Neuronal stem cell (in vitro differentiated cells): ENCODE measurements around the gene TMEM185A.
"Not testable (repeated sequence)": the region's sequence is repeated elsewhere in the genome, so short reads cannot be mapped to it uniquely, and the experiment has no call there.

Experiments
- DNase-seq: peaks from one replicate; pipeline ENCODE4 v3.0.0-alpha.2; 2013; ENCODE audit warnings: low spot score
- H2AFZ ChIP-seq: one replicate; pipeline ENCODE4 v1.6.1; 2013; ENCODE audit warnings: mild to moderate bottlenecking, low read length, inconsistent platforms
- H2AK5ac ChIP-seq: 2 replicates; pipeline ENCODE4 v1.6.1; 2013; ENCODE audit warnings: low read depth, mild to moderate bottlenecking, inconsistent platforms, low read length, moderate library complexity, mixed read lengths
- H2BK120ac ChIP-seq: 2 replicates; pipeline ENCODE4 v1.6.1; 2013; ENCODE audit warnings: low read depth, mild to moderate bottlenecking, inconsistent platforms, low read length, moderate library complexity, mixed read lengths
- H2BK12ac ChIP-seq: one replicate; pipeline ENCODE4 v1.6.1; 2013; ENCODE audit warnings: low read length, inconsistent platforms
- H2BK15ac ChIP-seq: 2 replicates; pipeline ENCODE4 v1.6.1; 2013; ENCODE audit warnings: mild to moderate bottlenecking, low read length, inconsistent platforms, mixed read lengths
- H2BK5ac ChIP-seq: one replicate; pipeline ENCODE4 v1.6.1; 2013; ENCODE audit warnings: inconsistent platforms, mild to moderate bottlenecking, low read length, moderate library complexity
- H3K14ac ChIP-seq: one replicate; pipeline ENCODE4 v1.6.1; 2013; ENCODE audit warnings: low read length, inconsistent platforms
- H3K18ac ChIP-seq: 2 replicates; pipeline ENCODE4 v1.6.1; 2013; ENCODE audit warnings: low read length, inconsistent platforms
- H3K23ac ChIP-seq: 2 replicates; pipeline ENCODE4 v1.6.1; 2013; ENCODE audit warnings: low read depth, mild to moderate bottlenecking, mixed read lengths, low read length, inconsistent platforms; ENCODE audit not compliant: poor library complexity
- H3K27ac ChIP-seq: replicated peaks from 3 replicates; pipeline ENCODE4 v1.5.1; 2013; ENCODE audit warnings: low read length, inconsistent platforms
- H3K27me3 ChIP-seq, 3 experiments: 2 replicates each; pipeline ENCODE4 v1.6.1; 2013; ENCODE audit warnings: low read length in 3 of 3, mild to moderate bottlenecking in 2 of 3, inconsistent platforms in 1 of 3, low read depth in 1 of 3, mixed read lengths in 1 of 3, moderate library complexity in 1 of 3; ENCODE audit not compliant: control insufficient read depth in 3 of 3, insufficient read depth in 3 of 3
- H3K36me3 ChIP-seq, 2 donors: replicated peaks in 1 of 2; 2 replicates each; pipeline ENCODE4 v1.6.1; 2013; ENCODE audit warnings: low read length in 2 of 2; ENCODE audit not compliant: control insufficient read depth in 2 of 2, insufficient read depth in 2 of 2
- H3K4ac ChIP-seq: 2 replicates; pipeline ENCODE4 v1.6.1; 2013; ENCODE audit warnings: inconsistent platforms, mild to moderate bottlenecking, low read length, moderate library complexity
- H3K4me1 ChIP-seq, 2 donors: 1 replicate in 1 of 2; 2 replicates in 1 of 2; pipeline ENCODE4 v1.6.1; 2013; ENCODE audit warnings: low read length in 2 of 2, low read depth in 1 of 2; ENCODE audit not compliant: control insufficient read depth in 2 of 2, insufficient read depth in 1 of 2
- H3K4me2 ChIP-seq: one replicate; pipeline ENCODE4 v1.6.1; 2013; ENCODE audit warnings: mild to moderate bottlenecking, low read length, inconsistent platforms; ENCODE audit not compliant: insufficient read depth, poor library complexity, severe bottlenecking
- H3K4me3 ChIP-seq, 2 donors: 2 replicates each; pipeline ENCODE4 v1.5.1; 2013; ENCODE audit warnings: low read length in 2 of 2, mild to moderate bottlenecking in 2 of 2, inconsistent platforms in 1 of 2, moderate library complexity in 1 of 2
- H3K79me1 ChIP-seq: one replicate; pipeline ENCODE4 v1.6.1; 2013; ENCODE audit warnings: low read depth, mild to moderate bottlenecking, inconsistent platforms, low read length, moderate library complexity
- H3K9ac ChIP-seq: one replicate; pipeline ENCODE4 v1.6.1; 2013; ENCODE audit warnings: mild to moderate bottlenecking, low read depth, low read length, inconsistent platforms; ENCODE audit not compliant: poor library complexity
- H3K9me3 ChIP-seq, 2 donors: replicated peaks in 1 of 2; 2 replicates each; pipeline versions ENCODE3 to v1.6.1; 2013; ENCODE audit warnings: low read length in 2 of 2, mild to moderate bottlenecking in 2 of 2, inconsistent platforms in 1 of 2, low read depth in 1 of 2, mixed read lengths in 1 of 2, moderate library complexity in 1 of 2; ENCODE audit not compliant: control insufficient read depth in 2 of 2, insufficient read depth in 1 of 2
- H4K8ac ChIP-seq: one replicate; pipeline ENCODE4 v1.6.1; 2013; ENCODE audit warnings: low read depth, mild to moderate bottlenecking, inconsistent platforms, low read length, moderate library complexity
- H4K91ac ChIP-seq: one replicate; pipeline ENCODE4 v1.6.1; 2013; ENCODE audit warnings: low read length, low read depth, mild to moderate bottlenecking, inconsistent platforms; ENCODE audit not compliant: poor library complexity
- WGBS, 2 donors: extraction: QIAGEN DNeasy Blood & Tissue Kit; methylation state at CpG; one replicate each; pipeline ENCODE4 v1.1.7; 2013; ENCODE audit warnings: missing lambda C conversion rate in 2 of 2, mixed read lengths in 1 of 2; ENCODE audit not compliant: insufficient read length in 2 of 2, insufficient replicate concordance in 1 of 2; ENCODE audit errors: extremely low coverage in 2 of 2; 5-methylcytosine and 5-hydroxymethylcytosine counted together

Gene TMEM185A

DNA sequence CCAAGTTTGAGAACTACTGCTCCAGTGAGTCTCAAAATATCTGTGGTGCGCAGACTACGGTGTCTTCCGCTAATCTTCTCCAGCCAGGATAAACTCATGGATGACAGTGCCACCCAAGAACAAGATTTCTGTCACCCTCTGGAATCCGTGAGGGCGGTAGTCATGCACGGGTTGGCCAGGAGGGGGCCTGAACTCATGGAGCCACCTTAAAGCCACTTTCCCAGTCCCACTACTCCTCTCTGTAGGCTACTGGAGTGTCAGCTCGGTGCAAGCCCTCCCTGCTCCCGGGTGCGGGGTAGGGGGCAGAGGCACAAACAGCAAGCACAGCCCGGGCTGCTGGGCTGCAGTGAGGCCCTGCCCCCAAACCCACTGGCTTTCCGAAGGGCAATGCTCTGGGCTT lies 33.0 kb downstream of the TMEM185A start:
- not testable (repeated sequence) for H2BK120ac ChIP-seq, H2BK5ac ChIP-seq, H2AFZ ChIP-seq, H3K18ac ChIP-seq, H2BK12ac ChIP-seq, H3K36me3 ChIP-seq, H3K27me3 ChIP-seq, H3K4ac ChIP-seq, H4K91ac ChIP-seq, H3K79me1 ChIP-seq, H4K8ac ChIP-seq, H3K4me3 ChIP-seq, H3K9me3 ChIP-seq, H3K23ac ChIP-seq, DNase-seq, H3K4me1 ChIP-seq, H2AK5ac ChIP-seq, H3K9ac ChIP-seq, H2BK15ac ChIP-seq, H3K27ac ChIP-seq, H3K4me2 ChIP-seq, H3K14ac ChIP-seq
- WGBS, 2 donors = no CpG with 5 or more reads among the region's 11 CpGs

- not testable (repeated sequence) for H3K9me3 ChIP-seq, H2BK120ac ChIP-seq, H2BK12ac ChIP-seq, H3K4me2 ChIP-seq, H3K4me3 ChIP-seq, H3K14ac ChIP-seq, H3K4me1 ChIP-seq, H4K8ac ChIP-seq, H2BK5ac ChIP-seq, H2AFZ ChIP-seq, H4K91ac ChIP-seq, H3K9ac ChIP-seq, H3K79me1 ChIP-seq, H3K27me3 ChIP-seq, H2AK5ac ChIP-seq, H3K36me3 ChIP-seq, H2BK15ac ChIP-seq, DNase-seq, H3K23ac ChIP-seq, H3K27ac ChIP-seq, H3K4ac ChIP-seq, H3K18ac ChIP-seq
- WGBS, 2 donors = no CpG with 5 or more reads among the region's 7 CpGs
These were observed 35.6 kb downstream of the TMEM185A start for GRCh38 chrX:149595943-149596342.

GRCh38 chrX:149595214-149595613 lies 36.4 kb downstream of the TMEM185A start, which contains the start of gene HSFX2:
Gene HSFX2 (minus strand): TSS chrX:149595314. CDS start chrX:149594700, 614 bp downstream.
- H4K8ac ChIP-seq, H3K23ac ChIP-seq, H2BK15ac ChIP-seq, H3K27me3 ChIP-seq, H3K9ac ChIP-seq, H4K91ac ChIP-seq, H2AFZ ChIP-seq, H3K4ac ChIP-seq, H2BK120ac ChIP-seq, H3K27ac ChIP-seq, H3K14ac ChIP-seq, H3K79me1 ChIP-seq, H3K4me2 ChIP-seq, H2BK5ac ChIP-seq, DNase-seq, H2BK12ac ChIP-seq, H3K4me3 ChIP-seq, H3K18ac ChIP-seq, H3K36me3 ChIP-seq, H3K9me3 ChIP-seq, H2AK5ac ChIP-seq, H3K4me1 ChIP-seq: not testable (repeated sequence)
- no CpG with 5 or more reads among the region's 17 CpGs for WGBS, 2 donors

GRCh38 chrX:149590993-149591392 lies 40.6 kb downstream of the TMEM185A start:
- not testable (repeated sequence) for H3K4ac ChIP-seq, H3K14ac ChIP-seq, H2AK5ac ChIP-seq, H3K4me3 ChIP-seq, H3K79me1 ChIP-seq, H2BK5ac ChIP-seq, H3K18ac ChIP-seq, H4K8ac ChIP-seq, H4K91ac ChIP-seq, H3K4me2 ChIP-seq, H3K4me1 ChIP-seq, H3K9ac ChIP-seq, H3K23ac ChIP-seq, H2BK15ac ChIP-seq, H2BK12ac ChIP-seq, H3K27ac ChIP-seq, H3K9me3 ChIP-seq, H3K36me3 ChIP-seq, H3K27me3 ChIP-seq, H2BK120ac ChIP-seq, DNase-seq, H2AFZ ChIP-seq
- WGBS, 2 donors = no CpG with 5 or more reads among the region's 7 CpGs
